DOHH2 (cell line): ENCODE results near the gene CSRP3.
A peak's percentile ranks its signal among the peaks of the same experiment; 100 is the strongest.

Source experiments
- H3F3A ChIP-seq: fragments of 200-600 bp; sonication (generic), shearing (Covaris generic); 2 replicates; pipeline ENCODE4 v1.6.0; 2016; ENCODE audit warnings: antibody characterized with exemption, mild to moderate bottlenecking; ENCODE audit not compliant: control insufficient read depth, insufficient read depth
- H3K27ac ChIP-seq: fragments of 200-600 bp; sonication (generic); 2 replicates; pipeline ENCODE4 v1.5.1; 2014; ENCODE audit warnings: low read depth, mild to moderate bottlenecking, low read length, moderate library complexity
- H3K27me3 ChIP-seq: fragments of 200-600 bp; sonication (generic); 2 replicates; pipeline ENCODE4 v1.6.1; 2014; ENCODE audit warnings: mild to moderate bottlenecking, low read length, mixed read lengths; ENCODE audit not compliant: control insufficient read depth
- H3K36me3 ChIP-seq: fragments of 200-600 bp; sonication (generic); 2 replicates; pipeline ENCODE4 v1.6.1; 2014; ENCODE audit warnings: mild to moderate bottlenecking, low read length, moderate library complexity, mixed read lengths; ENCODE audit not compliant: control insufficient read depth
- H3K4me1 ChIP-seq: fragments of 200-600 bp; sonication (generic); 2 replicates; pipeline ENCODE4 v1.6.1; 2014; ENCODE audit warnings: mild to moderate bottlenecking, low read length, mixed read lengths; ENCODE audit not compliant: control insufficient read depth
- H3K4me2 ChIP-seq: fragments of 200-600 bp; sonication (generic); 2 replicates; pipeline ENCODE4 v1.6.0; 2014; ENCODE audit warnings: mild to moderate bottlenecking, low read length, moderate library complexity
- H3K4me3 ChIP-seq: fragments of 200-600 bp; sonication (generic); 2 replicates; pipeline ENCODE4 v1.5.1; 2014; ENCODE audit warnings: mild to moderate bottlenecking, low read length, mixed read lengths
- H3K79me2 ChIP-seq: fragments of 200-600 bp; sonication (generic); 2 replicates; pipeline ENCODE4 v1.6.1; 2014; ENCODE audit warnings: mild to moderate bottlenecking, low read length, mixed read lengths; ENCODE audit not compliant: control insufficient read depth
- H3K9me2 ChIP-seq: fragments of 200-600 bp; sonication (generic); replicated peaks from 2 replicates; pipeline ENCODE4 v1.6.1; 2014; ENCODE audit warnings: mild to moderate bottlenecking, low read length, mixed read lengths; ENCODE audit not compliant: control insufficient read depth
- H3K9me3 ChIP-seq: fragments of 200-600 bp; sonication (generic); 2 replicates; pipeline ENCODE4 v1.6.1; 2014; ENCODE audit warnings: antibody characterized with exemption, low read length, mixed read lengths; ENCODE audit not compliant: control insufficient read depth, insufficient read depth
- H4K20me1 ChIP-seq: fragments of 200-600 bp; sonication (generic); 2 replicates; pipeline ENCODE4 v1.6.0; 2014; ENCODE audit warnings: low read depth, mild to moderate bottlenecking, antibody characterized with exemption, low read length, moderate library complexity; ENCODE audit not compliant: control insufficient read depth, insufficient read depth
- EZH2phosphoT487 ChIP-seq: fragments of 200-600 bp; sonication (generic); IDR thresholded peaks from 2 replicates; pipeline ENCODE4 v1.6.1; 2017; ENCODE audit warnings: borderline replicate concordance, mild to moderate bottlenecking, antibody characterized with exemption, low read length, moderate library complexity, mixed read lengths
- TF ChIP-seq, protein P1 (sequence below): fragments of 200-600 bp; sonication (generic); IDR thresholded peaks from one replicate; pipeline ENCODE4 v1.5.1; 2014; ENCODE audit warnings: antibody characterized with exemption, mild to moderate bottlenecking, low read depth, low read length; ENCODE audit not compliant: poor library complexity, severe bottlenecking

Gene CSRP3

DNA sequence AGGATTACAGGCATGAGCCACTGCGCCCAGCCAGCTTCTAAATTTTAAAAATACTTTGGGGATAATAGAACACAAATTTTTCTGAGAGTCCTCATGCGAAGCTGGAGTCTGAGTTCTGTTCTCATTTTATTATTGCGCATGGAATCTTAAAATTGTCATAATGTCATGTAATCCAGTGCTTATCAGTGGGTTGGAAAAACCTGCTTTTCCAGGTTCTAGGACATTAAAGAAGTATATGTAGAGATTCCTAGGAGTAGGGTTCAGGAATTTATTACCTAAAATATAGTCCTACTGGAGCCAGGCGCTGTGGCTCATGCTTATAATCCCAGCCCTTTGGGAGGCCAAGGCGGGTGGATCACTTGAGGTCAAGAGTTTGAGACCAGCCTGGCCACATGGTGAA lies 43.6 kb upstream of the CSRP3 start:
- Histone ChIP-seq H3K79me2 (peaks cover 18% of the 10 kb centered on the region), H3K27ac (no peak overlapping the region), H3K4me3 (no peak overlapping the region), H4K20me1 (no peaks in the 10 kb centered on the region), H3K36me3 (peaks cover 6% of the 10 kb centered on the region), H3K9me3 (0 out of 2 replicates have a peak, but pooled peaks cover 4% of the 10 kb centered on the region), H3K9me2 (no peaks in the 10 kb centered on the region), H3K27me3 (no peaks in the 10 kb centered on the region), H3F3A (peaks cover 7% of the 10 kb centered on the region; the same call in 1 of the 2 replicates), H3K4me1 (peaks cover 25% of the 10 kb centered on the region), H3K4me2 (no peak overlapping the region)
- TF ChIP-seq, protein P1, sequence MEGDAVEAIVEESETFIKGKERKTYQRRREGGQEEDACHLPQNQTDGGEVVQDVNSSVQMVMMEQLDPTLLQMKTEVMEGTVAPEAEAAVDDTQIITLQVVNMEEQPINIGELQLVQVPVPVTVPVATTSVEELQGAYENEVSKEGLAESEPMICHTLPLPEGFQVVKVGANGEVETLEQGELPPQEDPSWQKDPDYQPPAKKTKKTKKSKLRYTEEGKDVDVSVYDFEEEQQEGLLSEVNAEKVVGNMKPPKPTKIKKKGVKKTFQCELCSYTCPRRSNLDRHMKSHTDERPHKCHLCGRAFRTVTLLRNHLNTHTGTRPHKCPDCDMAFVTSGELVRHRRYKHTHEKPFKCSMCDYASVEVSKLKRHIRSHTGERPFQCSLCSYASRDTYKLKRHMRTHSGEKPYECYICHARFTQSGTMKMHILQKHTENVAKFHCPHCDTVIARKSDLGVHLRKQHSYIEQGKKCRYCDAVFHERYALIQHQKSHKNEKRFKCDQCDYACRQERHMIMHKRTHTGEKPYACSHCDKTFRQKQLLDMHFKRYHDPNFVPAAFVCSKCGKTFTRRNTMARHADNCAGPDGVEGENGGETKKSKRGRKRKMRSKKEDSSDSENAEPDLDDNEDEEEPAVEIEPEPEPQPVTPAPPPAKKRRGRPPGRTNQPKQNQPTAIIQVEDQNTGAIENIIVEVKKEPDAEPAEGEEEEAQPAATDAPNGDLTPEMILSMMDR, result no peak
- no peak for TF ChIP-seq EZH2phosphoT487

DNA sequence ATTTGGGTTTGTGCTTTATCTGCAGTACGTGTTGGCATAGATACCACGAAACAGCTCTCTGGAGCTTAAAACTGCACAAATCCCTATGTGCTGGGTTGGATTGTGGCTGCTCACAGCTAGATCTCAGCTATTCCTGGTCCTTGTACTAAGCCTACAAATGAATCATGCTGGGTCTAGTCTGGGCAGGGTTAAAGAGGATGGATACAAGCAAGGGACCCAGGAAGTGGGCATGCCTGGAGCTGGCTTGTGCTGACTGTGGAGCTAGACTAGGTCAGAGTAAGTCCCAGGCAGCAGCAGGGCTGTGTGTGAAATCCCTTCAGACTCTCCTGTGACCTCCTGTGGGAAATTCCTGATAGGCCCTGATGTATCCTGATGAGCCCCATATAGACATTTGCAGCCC lies 42.8 kb upstream of the CSRP3 start:
- TF ChIP-seq, protein P1, result no peak
- TF ChIP-seq EZH2phosphoT487, result no peak
- H3K27me3 ChIP-seq, result no peaks in the 10 kb centered on the region
- H3K27ac ChIP-seq, result no peak overlapping the region
- peaks cover 12% of the 10 kb centered on the region for H3K36me3 ChIP-seq
- peaks cover 25% of the 10 kb centered on the region for H3K4me1 ChIP-seq
- no peak overlapping the region for H3K4me2 ChIP-seq
- H3K9me2 ChIP-seq, result no peaks in the 10 kb centered on the region
- H4K20me1 ChIP-seq, result no peaks in the 10 kb centered on the region
- peaks cover 25% of the 10 kb centered on the region for H3K79me2 ChIP-seq
- H3F3A ChIP-seq, result peaks cover 7% of the 10 kb centered on the region; the same call in 1 of the 2 replicates
- H3K9me3 ChIP-seq, result 0 out of 2 replicates have a peak, but pooled peaks cover 2% of the 10 kb centered on the region
- no peak overlapping the region for H3K4me3 ChIP-seq

DNA sequence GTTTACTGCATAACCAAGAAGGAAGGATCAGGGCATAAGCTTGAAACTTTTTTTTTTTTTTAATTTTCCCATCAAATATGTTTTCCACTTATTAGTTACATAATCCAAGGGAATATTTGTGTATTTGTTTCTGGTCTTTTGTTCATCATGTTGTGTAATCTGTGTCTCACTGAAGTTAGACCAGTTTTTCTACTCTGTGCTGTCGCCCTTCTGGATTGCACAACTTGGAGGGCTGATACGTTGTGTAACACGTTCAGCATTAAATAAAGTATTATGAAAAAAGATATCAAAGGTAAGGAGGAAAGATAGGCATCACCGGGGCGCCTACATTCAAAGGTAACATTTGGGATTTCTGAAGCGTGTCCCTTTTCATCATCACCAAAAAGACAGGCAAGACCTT lies 42.3 kb upstream of the CSRP3 start:
- H3F3A ChIP-seq, result peaks cover 7% of the 10 kb centered on the region; the same call in 1 of the 2 replicates
- peaks cover 28% of the 10 kb centered on the region for H3K4me1 ChIP-seq
- no peak for TF ChIP-seq EZH2phosphoT487
- TF ChIP-seq, protein P1, result no peak
- H3K4me2 ChIP-seq, result peak overlapping the region; percentile 86
- H4K20me1 ChIP-seq, result no peaks in the 10 kb centered on the region
- no peak overlapping the region for H3K4me3 ChIP-seq
- H3K79me2 ChIP-seq, result peaks cover 30% of the 10 kb centered on the region
- H3K27ac ChIP-seq, result 0 out of 2 replicates have a peak overlapping the region, but pooled peaks have one; percentile 15
- H3K36me3 ChIP-seq, result peaks cover 17% of the 10 kb centered on the region
- H3K9me2 ChIP-seq, result no peaks in the 10 kb centered on the region
- no peaks in the 10 kb centered on the region for H3K9me3 ChIP-seq
- H3K27me3 ChIP-seq, result no peaks in the 10 kb centered on the region
